GM15510 (cell line): Measurements from ENCODE around the gene ARFIP2.

Experiments used
- POLR2A ChIP-seq: IDR thresholded peaks from 3 replicates; pipeline ENCODE4 v1.6.1; 2011; ENCODE audit warnings: borderline replicate concordance; ENCODE audit not compliant: insufficient read length; ENCODE audit errors: extremely low read depth

Gene ARFIP2

DNA sequence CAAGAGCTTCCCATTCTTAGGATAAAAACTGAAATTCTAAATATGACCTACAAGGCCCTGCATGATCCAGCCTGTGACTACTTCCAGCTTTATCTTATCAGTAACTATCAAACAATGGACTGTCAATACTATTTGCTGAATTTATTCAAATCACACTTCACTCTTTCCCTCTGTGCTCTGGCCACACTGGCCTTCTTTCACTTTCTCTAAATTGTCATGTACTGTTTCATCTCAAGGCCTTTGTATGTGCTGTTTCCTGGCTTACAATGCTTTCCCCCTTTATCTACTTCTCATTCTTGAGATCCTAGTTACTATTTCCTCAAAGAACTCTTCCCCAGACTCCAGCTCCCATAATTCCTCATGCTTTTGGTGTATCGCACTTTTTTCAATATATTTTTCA is 5.8 kb upstream of the ARFIP2 start:
- no peak for TF ChIP-seq POLR2A

- TF ChIP-seq POLR2A: no peak
These were observed 5.1 kb upstream of the ARFIP2 start for GRCh38 chr11:6486256-6486655.

DNA sequence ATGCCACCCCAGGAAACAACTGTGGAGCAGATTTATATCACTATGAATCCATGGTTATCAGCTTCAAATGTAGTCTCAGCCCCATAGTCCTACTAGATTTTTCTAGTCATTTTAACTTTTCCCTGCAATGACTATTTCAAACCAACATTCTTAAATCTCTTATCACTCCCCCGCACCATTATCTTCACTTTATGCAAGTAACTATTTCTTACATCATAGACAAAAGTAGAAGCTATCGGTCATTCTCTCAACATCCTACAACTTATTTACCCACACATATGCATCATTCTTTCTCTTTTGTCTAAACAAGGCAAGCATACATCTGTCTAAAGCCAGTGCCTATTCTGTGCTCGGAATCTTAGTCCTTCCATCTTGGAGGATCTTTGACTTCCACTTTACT is 4.5 kb upstream of the ARFIP2 start:
- TF ChIP-seq POLR2A: no peak

DNA sequence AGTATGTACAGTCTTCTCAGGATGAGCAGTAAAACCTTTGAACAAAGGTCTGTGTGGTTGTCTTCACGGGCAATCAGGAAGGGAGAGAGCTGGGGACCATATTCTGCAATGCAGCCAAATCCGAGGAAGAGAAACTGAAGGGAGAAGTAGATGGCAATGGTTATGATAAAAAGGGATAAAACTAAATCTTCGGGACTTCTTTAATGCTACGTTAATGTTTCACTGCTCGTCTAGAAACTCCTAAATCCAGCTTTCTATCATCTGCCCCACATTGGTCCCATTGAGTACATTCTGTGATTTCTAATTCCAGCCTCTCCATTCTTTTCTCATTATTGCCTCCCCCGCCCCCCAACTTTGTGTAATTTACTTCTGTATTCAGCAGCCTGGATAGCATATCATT is 1.9 kb upstream of the ARFIP2 start:
- no peak for TF ChIP-seq POLR2A

GRCh38 chr11:6482441-6482840 is 1.3 kb upstream of the ARFIP2 start:
- no peak for TF ChIP-seq POLR2A

DNA sequence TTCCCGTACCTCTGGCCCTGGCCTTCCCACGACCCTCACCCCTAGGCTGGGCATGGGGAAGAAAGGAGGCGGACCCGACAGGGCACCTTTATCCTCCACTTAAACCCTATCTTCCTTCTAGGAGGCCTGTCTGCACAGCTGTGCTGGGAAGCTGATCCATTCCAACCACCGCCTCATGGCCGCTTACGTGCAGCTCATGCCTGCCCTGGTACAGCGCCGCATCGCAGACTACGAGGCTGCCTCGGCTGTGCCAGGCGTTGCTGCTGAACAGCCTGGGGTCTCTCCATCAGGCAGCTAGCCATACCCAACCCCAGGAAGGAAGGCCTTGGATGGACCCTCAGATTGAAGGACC is 769 bp upstream of the ARFIP2 start:
- TF ChIP-seq POLR2A: no peak

- no peak for TF ChIP-seq POLR2A
These were observed 724 bp downstream of the ARFIP2 start for GRCh38 chr11:6480299-6480914.

- no peak for TF ChIP-seq POLR2A
These were observed 4.6 kb downstream of the ARFIP2 start for GRCh38 chr11:6476571-6476970.

DNA sequence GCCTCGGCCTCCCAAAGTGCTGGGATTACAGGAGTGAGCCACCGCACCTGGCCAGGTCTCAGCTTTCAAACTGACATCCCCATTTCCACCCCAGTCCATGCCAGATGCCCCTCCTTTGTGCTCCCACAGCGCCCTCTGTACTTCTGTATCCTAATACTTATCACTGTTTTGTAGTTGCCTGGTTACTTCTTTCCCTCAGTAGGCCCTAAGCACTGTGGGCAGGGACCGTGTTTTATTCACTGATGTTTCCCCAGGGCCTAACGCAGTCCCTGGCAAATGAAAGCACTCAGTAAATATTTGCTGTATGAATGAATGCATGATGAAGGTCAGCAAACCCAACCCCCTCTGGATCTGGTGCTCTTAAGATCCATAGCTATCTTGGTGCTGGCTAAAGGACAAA is 5.2 kb downstream of the ARFIP2 start:
- TF ChIP-seq POLR2A: no peak

GRCh38 chr11:6474806-6475500 is 6.2 kb downstream of the ARFIP2 start:
- TF ChIP-seq POLR2A: no peak

DNA sequence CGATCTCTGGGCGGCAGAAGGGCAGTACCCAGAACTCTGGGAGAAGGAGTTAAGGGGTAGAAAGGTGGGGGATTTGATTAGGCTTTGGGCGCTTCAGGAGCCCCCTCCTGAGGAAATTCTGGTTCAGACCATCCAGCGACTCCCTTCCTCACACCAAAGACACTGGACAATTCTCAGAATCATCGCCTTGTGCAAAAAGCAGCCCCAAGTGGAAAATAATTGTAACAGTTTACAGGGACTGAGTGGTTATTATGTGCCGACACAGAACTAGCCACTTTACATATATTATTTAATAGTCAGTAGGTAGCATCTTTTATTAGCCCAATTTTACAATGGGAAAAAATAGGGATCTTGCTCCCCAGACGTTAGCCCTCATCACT is 6.7 kb downstream of the ARFIP2 start:
- no peak for TF ChIP-seq POLR2A

GRCh38 chr11:6473451-6474412 is 7.4 kb downstream of the ARFIP2 start, which contains the start of gene TRIM3:
TRIM3 (minus strand) TSS chr11:6473941; CDS start chr11:6465695, 8,246 bp downstream.
- peak; percentile 52 for TF ChIP-seq POLR2A

GRCh38 chr11:6472934-6473333 is 8.2 kb downstream of the ARFIP2 start:
- TF ChIP-seq POLR2A: no peak

GRCh38 chr11:6469599-6469998 is 11.5 kb downstream of the ARFIP2 start:
- no peak for TF ChIP-seq POLR2A
